A549 (cell line): ENCODE data around the gene REEP6. TPM values are rescaled to one million over a fixed set of nuclear protein-coding genes. Genes with fewer than 3 reads are reported as not detected.

Experiments
- ATAC-seq, 2 experiments: fragments of 200-7000 bp in 1 of 2; fragments of >200 bp in 1 of 2; cut with Nextera tagmentation in 1 of 2; cut with Tn5 transposase in 1 of 2; 3 replicates each; pipeline versions ENCODE4 v1.8.0 to v1.9.1; 2018 to 2020; ENCODE audit warnings: mild to moderate bottlenecking in 1 of 2, moderate library complexity in 1 of 2
- CTCF ChIA-PET: fragments of 300-600 bp; sonication (Branson Sonifier 250); formaldehyde crosslinking; extraction: SDS; loops from one replicate; lab custom pipeline; 2021; ENCODE audit warnings: antibody characterized with exemption, inconsistent platforms; lab: Yijun Ruan, JAX
- POLR2A ChIA-PET: fragments of 350-600 bp; formaldehyde crosslinking; extraction: SDS; loops from one replicate; lab custom pipeline; 2021; ENCODE audit warnings: antibody characterized with exemption, inconsistent platforms; lab: Yijun Ruan, JAX
- DNase-seq, 2 experiments: peaks; one replicate each; pipeline versions ENCODE4 v3.0.0 to v3.0.0-alpha.2; 2011 to 2016; ENCODE audit warnings: low read depth in 1 of 2, low spot score in 1 of 2
- FAIRE-seq: peaks from 2 replicates; lab custom pipeline; 2011; peaks lifted over from hg19 to GRCh38; lab: Jason Lieb, UNC
- H3K27ac ChIP-seq, 2 experiments: fragments of >200 bp; sonication (Bioruptor Twin); formaldehyde crosslinking; 3 replicates each; pipeline ENCODE4 v1.5.1; 2016 to 2017
- H3K4me1 ChIP-seq: fragments of >200 bp; sonication (Bioruptor Twin); formaldehyde crosslinking; 3 replicates; pipeline ENCODE4 v1.6.1; 2016
- H3K4me2 ChIP-seq: fragments of >200 bp; sonication (Bioruptor Twin); formaldehyde crosslinking; 3 replicates; pipeline ENCODE4 v1.6.1; 2016
- H3K4me3 ChIP-seq: fragments of >200 bp; sonication (Bioruptor Twin); formaldehyde crosslinking; 3 replicates; pipeline ENCODE4 v1.5.1; 2016
- H3K9me3 ChIP-seq: fragments of >200 bp; sonication (Bioruptor Twin); formaldehyde crosslinking; 3 replicates; pipeline ENCODE4 v1.6.1; 2016
- EHMT2 ChIP-seq: fragments of 200-600 bp; sonication (generic); IDR thresholded peaks from 2 replicates; pipeline ENCODE4 v1.6.1; 2016; ENCODE audit warnings: antibody characterized with exemption, low read depth, mild to moderate bottlenecking, moderate library complexity
- ESRRA ChIP-seq: fragments of 150-350 bp; IDR thresholded peaks from 2 replicates; pipeline ENCODE4 v1.6.1; 2014; ENCODE audit warnings: mild to moderate bottlenecking, low read length, borderline replicate concordance
- FOSB ChIP-seq: fragments of 250-450 bp; sonication (Bioruptor Pico); IDR thresholded peaks from 2 replicates; pipeline ENCODE4 v1.5.0; 2020; ENCODE audit warnings: mild to moderate bottlenecking, moderate library complexity
- FOSL2 ChIP-seq, 2 experiments: fragments of 450-650 bp in 1 of 2; fragments of >200 bp in 1 of 2; sonication (Bioruptor Twin) in 1 of 2; formaldehyde crosslinking; IDR thresholded peaks; 2 replicates each; pipeline versions ENCODE4 v1.5.0 to v1.6.1; 2016 to 2020; ENCODE audit warnings: mild to moderate bottlenecking in 1 of 2, moderate library complexity in 1 of 2
- GATA3 ChIP-seq: IDR thresholded peaks from 2 replicates; pipeline ENCODE4 v1.6.1; 2012; ENCODE audit warnings: borderline replicate concordance
- HOXB13 ChIP-seq: fragments of 250-450 bp; sonication (Bioruptor Pico); IDR thresholded peaks from 2 replicates; pipeline ENCODE4 v1.5.0; 2020; ENCODE audit warnings: low read depth, mild to moderate bottlenecking, moderate library complexity
- HOXB5 ChIP-seq: fragments of 250-450 bp; sonication (Bioruptor Pico); IDR thresholded peaks from 2 replicates; pipeline ENCODE4 v1.5.0; 2020; ENCODE audit warnings: mild to moderate bottlenecking, moderate library complexity
- JUN ChIP-seq, 2 experiments: fragments of >200 bp; sonication (Bioruptor Twin); formaldehyde crosslinking; IDR thresholded peaks; 2 replicates in 1 of 2; 3 replicates in 1 of 2; pipeline ENCODE4 v1.6.1; 2016 to 2017
- JUNB ChIP-seq: fragments of >200 bp; sonication (Bioruptor Twin); formaldehyde crosslinking; IDR thresholded peaks from 2 replicates; pipeline ENCODE4 v1.6.1; 2016
- KDM1A ChIP-seq: fragments of 200-600 bp; sonication (generic); IDR thresholded peaks from 2 replicates; pipeline ENCODE4 v1.6.1; 2016; ENCODE audit warnings: low read depth, mild to moderate bottlenecking
- MAZ ChIP-seq: fragments of 150-350 bp; IDR thresholded peaks from 2 replicates; pipeline ENCODE4 v1.6.1; 2014; ENCODE audit warnings: antibody characterized with exemption, low read depth, low read length, borderline replicate concordance
- NPAS2 ChIP-seq: fragments of 250-450 bp; sonication (Bioruptor Pico); IDR thresholded peaks from 2 replicates; pipeline ENCODE4 v1.8.0; 2022; ENCODE audit warnings: mild to moderate bottlenecking, moderate library complexity, borderline replicate concordance
- NR3C1 ChIP-seq: fragments of >200 bp; sonication (Bioruptor Twin); formaldehyde crosslinking; IDR thresholded peaks from 3 replicates; pipeline ENCODE4 v1.6.1; 2017
- PHF8 ChIP-seq: fragments of 200-600 bp; sonication (generic); IDR thresholded peaks from 2 replicates; pipeline ENCODE4 v1.6.1; 2016; ENCODE audit warnings: low read depth, mild to moderate bottlenecking, antibody characterized with exemption, moderate library complexity, borderline replicate concordance
- POLR2A ChIP-seq: IDR thresholded peaks from 2 replicates; pipeline ENCODE4 v1.6.1; 2012; ENCODE audit warnings: mild to moderate bottlenecking, low read length
- RAD21 ChIP-seq, 2 experiments: fragments of >200 bp in 1 of 2; sonication (Bioruptor Twin) in 1 of 2; formaldehyde crosslinking in 1 of 2; IDR thresholded peaks in 1 of 2; conservative IDR thresholded peaks in 1 of 2; 2 replicates in 1 of 2; 3 replicates in 1 of 2; pipeline ENCODE4 v1.6.1; 2012 to 2018; ENCODE audit warnings: inconsistent platforms in 1 of 2
- RNF2 ChIP-seq: fragments of 200-600 bp; sonication (generic); IDR thresholded peaks from 2 replicates; pipeline ENCODE4 v1.6.1; 2016; ENCODE audit warnings: low read depth, mild to moderate bottlenecking, antibody characterized with exemption, moderate library complexity, borderline replicate concordance
- SMC3 ChIP-seq: fragments of >200 bp; sonication (Bioruptor Twin); formaldehyde crosslinking; IDR thresholded peaks from 3 replicates; pipeline ENCODE4 v1.6.1; 2018; ENCODE audit warnings: inconsistent platforms
- TFCP2L1 ChIP-seq: fragments of 250-450 bp; sonication (Bioruptor Pico); IDR thresholded peaks from 2 replicates; pipeline ENCODE4 v1.5.0; 2021; ENCODE audit warnings: mild to moderate bottlenecking
- WGBS: methylation state at CpG from one replicate; pipeline ENCODE4 v1.1.6; 2017; ENCODE audit errors: missing lambda C conversion rate; 5-methylcytosine and 5-hydroxymethylcytosine counted together
- polyA minus RNA-seq: library from RNA; depleted of rRNA, polyadenylated mRNA; stranded (reverse); fragments of >200 nt; gene quantifications from 2 replicates; pipeline ENCODE4 v1.2.3, GENCODE V29; 2011; rRNA and poly(A)+ RNA removed
- polyA plus RNA-seq, 4 experiments: library from polyadenylated mRNA; depleted of rRNA in 3 of 4; stranded (reverse); fragments of >200 nt; fragmentation: RNase III in 1 of 4; extraction: RNeasy Plus Mini Kit Qiagen cat#74134 plus additional on column Dnase treatment in 1 of 4; gene quantifications; 2 replicates in 3 of 4; 3 replicates in 1 of 4; pipeline ENCODE4 v1.2.3, GENCODE V29; 2011 to 2017
- TF ChIP-seq, protein P1 (sequence below): IDR thresholded peaks from 2 replicates; pipeline ENCODE4 v1.6.1; 2012; ENCODE audit warnings: low read depth, borderline replicate concordance
- TF ChIP-seq, protein P2 (sequence below): IDR thresholded peaks from 2 replicates; pipeline ENCODE4 v1.6.1; 2012
- TF ChIP-seq, protein P3 (sequence below): fragments of 250-450 bp; sonication (Bioruptor Pico); IDR thresholded peaks from 2 replicates; pipeline ENCODE4 v1.5.0; 2020; ENCODE audit warnings: low read depth, mild to moderate bottlenecking, moderate library complexity
- TF ChIP-seq, protein P4 (sequence below): fragments of 450-650 bp; IDR thresholded peaks from 2 replicates; pipeline ENCODE4 v1.6.1; 2014; ENCODE audit warnings: antibody characterized with exemption

Gene REEP6
- polyA plus RNA-seq (2011; rRNA removed) (1.5 and 1.8 TPM in 2 replicates), polyA plus RNA-seq (2017; fragmentation: RNase III; extraction: RNeasy Plus Mini Kit Qiagen cat#74134 plus additional on column Dnase treatment) (3.6 to 4.8 TPM (median 4.3 TPM) in 3 replicates), polyA minus RNA-seq (2.1 and 3.5 TPM in 2 replicates)
- 2.7 and 4.1 TPM in 2 replicates for polyA plus RNA-seq (2012; cell fraction: cytosol; rRNA removed)
- polyA plus RNA-seq (2012; cell fraction: nucleus; rRNA removed), result 2.5 and 3.1 TPM in 2 replicates

DNA sequence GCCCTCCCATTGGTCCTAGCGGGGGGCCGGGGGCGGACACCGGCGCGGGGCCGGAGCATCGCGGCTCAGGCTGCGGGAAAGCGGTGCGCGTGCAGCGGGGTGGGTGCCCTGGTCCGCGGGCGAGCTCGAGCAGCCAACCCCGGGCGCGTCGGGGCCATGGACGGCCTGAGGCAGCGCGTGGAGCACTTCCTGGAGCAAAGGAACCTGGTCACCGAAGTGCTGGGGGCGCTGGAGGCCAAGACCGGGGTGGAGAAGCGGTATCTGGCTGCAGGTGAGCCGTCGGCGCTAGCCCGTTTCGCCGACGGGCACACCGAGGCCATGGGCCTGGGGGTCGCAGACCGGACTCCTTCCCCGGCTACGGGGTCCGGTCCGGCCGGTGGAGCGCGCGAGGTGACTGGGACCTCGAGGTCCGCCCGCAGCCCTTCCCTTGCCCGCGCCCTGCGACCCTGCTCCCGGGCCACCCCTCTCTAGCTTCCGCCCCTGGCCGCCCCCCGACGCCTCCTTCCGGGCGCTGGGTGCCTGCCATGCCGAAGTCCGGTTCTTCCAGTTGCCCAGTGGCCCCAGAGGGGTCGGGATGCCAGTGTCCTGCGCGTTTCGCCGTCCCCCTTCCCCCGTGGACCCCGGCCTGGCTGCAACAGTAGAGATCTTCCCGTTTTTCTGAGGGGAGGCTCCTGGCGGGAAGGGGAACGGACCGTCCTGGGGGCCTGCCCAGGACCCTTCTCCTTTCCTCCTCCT lies at the start of gene REEP6:
TSS of gene REEP6 (plus strand) at position 68 of the 735 bp plus-strand sequence. CDS start at position 157, 89 bp downstream.
- Histone ChIP-seq H3K4me3 (peak within 1 kb of the TSS; percentile 48), H3K9me3 (no peaks in the 10 kb centered on the region), H3K4me2 (peak within 1 kb of the TSS; percentile 83)
- POLR2A ChIA-PET, result interaction anchor here (0.6 to 1.1 kb wide), 5 partner anchors 16 to 216 kb away, joined by 3 to 4 read pairs (median 4); partner anchors contain the start of gene FAM174C
- 25% methylated on average over 23 of the region's 73 CpGs for WGBS
- DNase-seq (no peak), ATAC-seq (no peak; a peak in 1 of 6 replicates), FAIRE-seq (no peak)
- TF ChIP-seq, protein P1, sequence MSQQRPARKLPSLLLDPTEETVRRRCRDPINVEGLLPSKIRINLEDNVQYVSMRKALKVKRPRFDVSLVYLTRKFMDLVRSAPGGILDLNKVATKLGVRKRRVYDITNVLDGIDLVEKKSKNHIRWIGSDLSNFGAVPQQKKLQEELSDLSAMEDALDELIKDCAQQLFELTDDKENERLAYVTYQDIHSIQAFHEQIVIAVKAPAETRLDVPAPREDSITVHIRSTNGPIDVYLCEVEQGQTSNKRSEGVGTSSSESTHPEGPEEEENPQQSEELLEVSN, result 0 out of 2 replicates have a peak, but pooled peaks have one; percentile 37
- TF ChIP-seq RNF2 (0 out of 2 replicates have a peak, but pooled peaks have one; percentile 45), FOSL2 (IDR thresholded peaks at IDR 0.05) (no peak), FOSL2 (CRISPR knock-in tag; IDR thresholded peaks at IDR 0.05) (no peak), MAZ (no peak), PHF8 (no peak), POLR2A (peak; percentile 47; the same call in 1 of the 2 replicates)
- TF ChIP-seq, protein P2, sequence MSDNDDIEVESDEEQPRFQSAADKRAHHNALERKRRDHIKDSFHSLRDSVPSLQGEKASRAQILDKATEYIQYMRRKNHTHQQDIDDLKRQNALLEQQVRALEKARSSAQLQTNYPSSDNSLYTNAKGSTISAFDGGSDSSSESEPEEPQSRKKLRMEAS, result peak; percentile 45; the same call in 1 of the 2 replicates
- TF ChIP-seq, all 56 proteins: peak for 4
- Histone ChIP-seq H3K4me1 (peaks cover 18% of the 10 kb centered on the region; the same call in 2 of the 3 replicates), H3K27ac (peak within 1 kb of the TSS; percentile 76 to 96)
- CTCF ChIA-PET, result interaction anchor here (0.9 to 1.8 kb wide), 4 partner anchors 12 to 18 kb away, joined by 3 to 6 read pairs (median 4); no protein-coding TSS in a partner anchor

DNA sequence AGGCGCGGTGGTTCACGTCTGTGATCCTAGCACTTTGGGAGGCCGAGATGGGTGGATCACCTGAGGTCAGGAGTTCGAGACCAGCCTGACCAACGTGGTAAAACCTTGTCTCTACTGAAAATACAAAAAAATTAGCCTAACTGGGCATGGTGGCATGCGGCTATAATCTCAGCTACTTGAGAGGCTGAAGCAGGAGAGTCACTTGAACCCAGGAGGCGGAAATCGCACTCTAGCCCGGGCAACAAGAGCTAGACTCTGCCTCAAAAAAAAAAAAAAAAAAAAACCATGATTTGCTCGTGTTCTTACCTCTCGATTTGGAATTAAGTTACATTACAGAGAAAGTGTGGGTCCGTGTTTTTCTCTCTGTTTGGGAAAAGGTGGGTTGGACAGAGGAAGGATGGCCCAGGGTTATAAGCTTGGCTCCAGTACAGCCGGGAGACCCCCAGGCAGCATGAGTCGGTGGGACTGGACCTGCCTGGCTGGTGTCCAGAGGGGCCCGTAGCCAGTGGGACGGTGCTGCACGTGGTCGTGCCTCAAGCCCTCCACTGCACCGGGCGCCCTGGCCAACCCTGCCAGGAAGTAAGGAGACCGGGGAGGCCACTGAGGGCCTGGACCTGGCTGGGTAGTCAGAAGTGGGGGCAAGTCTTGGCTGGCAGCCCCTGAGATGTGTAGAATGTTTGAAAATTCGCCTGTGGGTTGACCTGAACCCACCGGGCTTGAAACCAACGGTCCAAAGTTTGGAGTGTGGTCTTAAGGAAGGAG lies 49.1 kb upstream of the REEP6 start:
- H3K9me3 ChIP-seq, result no peaks in the 10 kb centered on the region
- 87% methylated on average over 18 of the region's 25 CpGs for WGBS
- TF ChIP-seq RAD21 (conservative IDR thresholded peaks at IDR 0.05 in 1 of 2, IDR thresholded peaks at IDR 0.05 in 1 of 2) (no peak), NPAS2 (CRISPR knock-in tag) (no peak), GATA3 (no peak)
- TF ChIP-seq, protein P3, sequence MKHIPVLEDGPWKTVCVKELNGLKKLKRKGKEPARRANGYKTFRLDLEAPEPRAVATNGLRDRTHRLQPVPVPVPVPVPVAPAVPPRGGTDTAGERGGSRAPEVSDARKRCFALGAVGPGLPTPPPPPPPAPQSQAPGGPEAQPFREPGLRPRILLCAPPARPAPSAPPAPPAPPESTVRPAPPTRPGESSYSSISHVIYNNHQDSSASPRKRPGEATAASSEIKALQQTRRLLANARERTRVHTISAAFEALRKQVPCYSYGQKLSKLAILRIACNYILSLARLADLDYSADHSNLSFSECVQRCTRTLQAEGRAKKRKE (CRISPR knock-in tag), result no peak
- TF ChIP-seq, all 56 proteins: peak for 0
- ATAC-seq (no peak), DNase-seq (no peak), FAIRE-seq (no peak)
- ChIA-PET CTCF (interaction anchor here (0.9 to 2.1 kb wide), 2 partner anchors 10 to 162 kb away, joined by 3 to 6 read pairs; no protein-coding TSS in a partner anchor), POLR2A (no interaction called here)
- Histone ChIP-seq H3K4me2 (no peak overlapping the region), H3K27ac (no peak overlapping the region), H3K4me1 (peaks cover 47% of the 10 kb centered on the region), H3K4me3 (no peak overlapping the region)

DNA sequence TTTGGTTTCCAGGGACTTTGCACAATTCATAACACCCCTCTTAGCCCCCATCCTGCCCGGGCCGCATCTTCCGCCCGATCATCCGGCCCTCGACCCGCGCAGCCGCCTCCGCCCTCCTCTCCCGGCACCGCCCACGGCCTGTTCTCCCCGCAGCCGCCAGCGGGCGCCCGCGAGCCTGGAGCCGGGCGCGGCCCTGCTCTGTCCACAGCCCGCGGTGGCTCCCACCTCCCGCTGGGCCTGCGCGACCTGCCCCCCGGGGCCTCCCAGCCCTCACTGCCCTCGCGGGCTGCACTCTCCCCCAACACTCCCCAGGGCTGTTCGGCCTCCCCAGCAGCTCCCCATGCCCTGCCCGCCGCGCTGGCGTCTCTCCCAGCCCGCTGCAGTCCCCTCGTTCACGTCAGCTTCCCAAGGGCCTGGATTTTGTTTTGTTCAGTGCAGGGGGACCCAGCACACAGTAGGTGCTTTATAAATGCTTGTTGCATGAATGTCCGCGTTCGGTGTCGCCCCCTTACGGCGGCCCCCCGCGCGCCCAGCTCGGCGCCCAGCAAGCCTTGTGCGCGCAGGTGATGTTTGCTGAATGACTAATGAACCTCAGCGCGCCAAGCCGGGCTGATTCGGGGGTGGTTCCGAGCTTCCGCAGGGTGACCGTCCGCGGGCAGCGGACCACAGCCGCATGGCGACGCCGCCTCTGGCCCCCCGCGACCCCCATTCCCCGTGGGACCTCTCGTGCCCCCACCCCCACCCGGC lies 45.6 kb upstream of the REEP6 start:
- DNase-seq (peak; percentile 70 to 84), ATAC-seq (peak; percentile 58 to 84), FAIRE-seq (no peak)
- WGBS, result 0% methylated on average over 1 of the region's 70 CpGs
- H3K9me3 ChIP-seq, result no peaks in the 10 kb centered on the region
- peak overlapping the region; percentile 63 for H3K4me3 ChIP-seq
- H3K4me1 ChIP-seq, result peaks cover 48% of the 10 kb centered on the region
- CTCF ChIA-PET, result interaction anchor here (0.6 to 2.9 kb wide), 27 partner anchors 9 to 381 kb away, joined by 3 to 34 read pairs (median 3); partner anchors contain the start of gene FAM174C
- peak overlapping the region; percentile 91 for H3K4me2 ChIP-seq
- POLR2A ChIA-PET, result interaction anchor here (0.7 to 1.9 kb wide), 4 partner anchors 8 to 177 kb away, joined by 3 to 5 read pairs (median 3); partner anchors contain the start of gene CIRBP
- H3K27ac ChIP-seq, result peak overlapping the region; percentile 79 to 96
- TF ChIP-seq PHF8 (0 out of 2 replicates have a peak, but pooled peaks have one; percentile 8), HOXB5 (CRISPR knock-in tag) (no peak), FOSB (CRISPR knock-in tag) (no peak), EHMT2 (no peak), SMC3 (peak; percentile 37; the same call in 2 of the 3 replicates), TFCP2L1 (CRISPR knock-in tag) (no peak), KDM1A (no peak), JUNB (no peak), RAD21 (conservative IDR thresholded peaks at IDR 0.05 in 1 of 2, IDR thresholded peaks at IDR 0.05 in 1 of 2) (peak; percentile 26 to 37), JUN (IDR thresholded peaks at IDR 0.05) (peak in 1 of 2 experiments; percentile 64; a peak in 1 of 5 replicates), ESRRA (no peak), HOXB13 (CRISPR knock-in tag) (no peak), FOSL2 (IDR thresholded peaks at IDR 0.05) (no peak), FOSL2 (CRISPR knock-in tag; IDR thresholded peaks at IDR 0.05) (peak; percentile 80), NR3C1 (no peak)
- TF ChIP-seq, protein P4, sequence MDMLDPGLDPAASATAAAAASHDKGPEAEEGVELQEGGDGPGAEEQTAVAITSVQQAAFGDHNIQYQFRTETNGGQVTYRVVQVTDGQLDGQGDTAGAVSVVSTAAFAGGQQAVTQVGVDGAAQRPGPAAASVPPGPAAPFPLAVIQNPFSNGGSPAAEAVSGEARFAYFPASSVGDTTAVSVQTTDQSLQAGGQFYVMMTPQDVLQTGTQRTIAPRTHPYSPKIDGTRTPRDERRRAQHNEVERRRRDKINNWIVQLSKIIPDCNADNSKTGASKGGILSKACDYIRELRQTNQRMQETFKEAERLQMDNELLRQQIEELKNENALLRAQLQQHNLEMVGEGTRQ, result no peak
- TF ChIP-seq, protein P1, result peak; percentile 35; the same call in 1 of the 2 replicates
